Endothelial cell of umbilical vein (primary cell): ENCODE results near the gene ZG16B.

Source experiments
- CTCF ChIP-seq, 2 donors: IDR thresholded peaks; 1 replicate in 1 of 2; 2 replicates in 1 of 2; pipeline ENCODE4 v1.5.1; 2011; ENCODE audit warnings: low read length in 2 of 2, mild to moderate bottlenecking in 2 of 2, moderate library complexity in 2 of 2, control low read depth in 1 of 2, inconsistent platforms in 1 of 2, low read depth in 1 of 2; ENCODE audit not compliant: insufficient read depth in 1 of 2; ENCODE audit errors: extremely low read depth in 1 of 2
- MAX ChIP-seq: IDR thresholded peaks from 2 replicates; pipeline ENCODE4 v1.6.1; 2011; ENCODE audit not compliant: insufficient read depth, insufficient read length

- TF ChIP-seq CTCF (IDR thresholded peaks at IDR 0.05; ENCODE audit: extremely low read depth in 1 of 2, insufficient read depth in 1 of 2, low read depth in 1 of 2, low read length in 2 of 2): no peak
- no peak for TF ChIP-seq MAX
Measured at GRCh38 chr16:2787961-2788360, 42.1 kb upstream of the ZG16B start.
